Neutrophil (primary cell): Measurements from ENCODE around the gene EIF4A3.

Experiments used
- H3K27ac ChIP-seq: fragments of 200-600 bp; sonication (generic); 2 replicates; pipeline ENCODE4 v1.5.1; 2016; ENCODE audit warnings: mild to moderate bottlenecking, moderate library complexity
- H3K27me3 ChIP-seq: fragments of 200-600 bp; sonication (generic); 2 replicates; pipeline ENCODE4 v1.6.0; 2016; ENCODE audit warnings: mild to moderate bottlenecking
- H3K36me3 ChIP-seq: fragments of 200-600 bp; sonication (generic); 2 replicates; pipeline ENCODE4 v1.5.1; 2017
- H3K4me1 ChIP-seq, 2 experiments: fragments of 200-600 bp in 1 of 2; sonication (generic) in 1 of 2; 1 replicate in 1 of 2; 2 replicates in 1 of 2; pipeline versions ENCODE4 v1.5.1 to v1.6.1; 2013 to 2016; ENCODE audit warnings: low read depth in 1 of 2, low read length in 1 of 2, mild to moderate bottlenecking in 1 of 2, moderate library complexity in 1 of 2; ENCODE audit not compliant: control insufficient read depth in 1 of 2, insufficient read depth in 1 of 2
- H3K4me3 ChIP-seq, 2 experiments: fragments of 200-600 bp in 1 of 2; sonication (generic) in 1 of 2; 1 replicate in 1 of 2; 2 replicates in 1 of 2; pipeline ENCODE4 v1.5.1; 2013 to 2016; ENCODE audit warnings: low read depth in 1 of 2, low read length in 1 of 2, mild to moderate bottlenecking in 1 of 2, moderate library complexity in 1 of 2
- H3K9me3 ChIP-seq: fragments of 200-600 bp; sonication (generic); 2 replicates; pipeline ENCODE4 v1.5.1; 2016
- CTCF ChIP-seq: fragments of 200-600 bp; sonication (generic); IDR thresholded peaks from 2 replicates; pipeline ENCODE4 v1.5.1; 2016; ENCODE audit warnings: antibody characterized with exemption

The EIF4A3 gene

DNA sequence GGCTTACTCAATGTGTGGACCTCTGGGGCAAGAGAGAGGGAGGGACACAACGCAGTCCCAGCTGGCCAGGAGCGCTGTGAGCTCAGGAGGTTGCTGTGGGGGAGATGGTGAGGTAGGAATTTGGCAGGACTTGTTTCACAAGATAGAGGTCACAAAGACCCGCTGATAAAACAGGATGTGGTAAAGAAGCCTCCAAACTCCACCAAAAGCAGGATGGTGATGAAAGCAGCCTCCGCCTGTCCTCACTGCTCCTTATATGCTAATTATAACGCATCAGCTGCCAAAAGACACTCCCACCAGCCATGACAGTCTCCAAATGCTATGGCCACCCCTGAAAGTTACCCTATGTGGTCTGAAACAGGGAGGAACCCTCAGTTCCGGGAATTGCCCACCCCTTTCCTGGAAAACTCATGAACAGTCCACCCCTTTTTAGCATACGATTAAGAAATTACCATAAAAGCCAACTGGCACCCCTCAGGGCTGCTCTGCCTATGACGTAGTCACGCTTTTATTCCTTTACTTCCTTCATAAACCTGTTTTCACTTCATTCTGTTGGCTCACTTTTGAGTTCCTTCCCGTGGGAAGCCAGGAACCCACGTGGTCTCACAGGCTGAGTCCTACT is 5.3 kb upstream of the EIF4A3 start:
- no peaks in the 10 kb centered on the region for H3K27me3 ChIP-seq
- no peaks in the 10 kb centered on the region for H3K36me3 ChIP-seq
- TF ChIP-seq CTCF, result no peak

GRCh38 chr17:80151333-80151732 is 4.4 kb upstream of the EIF4A3 start:
- no peak for TF ChIP-seq CTCF
- H3K9me3 ChIP-seq, result peaks cover 6% of the 10 kb centered on the region
- peak overlapping the region; percentile 76 for H3K27ac ChIP-seq
- H3K4me1 ChIP-seq, result peaks cover 35 to 48% of the 10 kb centered on the region in 2 experiments
- H3K4me3 ChIP-seq, result no peak overlapping the region
- no peaks in the 10 kb centered on the region for H3K36me3 ChIP-seq
- H3K27me3 ChIP-seq, result no peaks in the 10 kb centered on the region

More for the DNA sequence above, 5.3 kb upstream of the EIF4A3 start:
- Histone ChIP-seq H3K9me3 (peaks cover 6% of the 10 kb centered on the region), H3K4me3 (peak overlapping the region; percentile 15 to 33), H3K4me1 (peaks cover 34 to 41% of the 10 kb centered on the region in 2 experiments), H3K27ac (peak overlapping the region; percentile 76)

- peaks cover 28% of the 10 kb centered on the region for H3K36me3 ChIP-seq
- H3K4me1 ChIP-seq, result peaks cover 33 to 46% of the 10 kb centered on the region in 2 experiments
- peak overlapping the region; percentile 90 for H3K27ac ChIP-seq
- TF ChIP-seq CTCF, result no peak
- H3K27me3 ChIP-seq, result no peaks in the 10 kb centered on the region
- H3K9me3 ChIP-seq, result no peaks in the 10 kb centered on the region
- peak overlapping the region; percentile 70 to 85 for H3K4me3 ChIP-seq
Observed at GRCh38 chr17:80146121-80147034, 550 bp downstream of the EIF4A3 start.

GRCh38 chr17:80145076-80146075 is 1.6 kb downstream of the EIF4A3 start:
- peaks cover 38% of the 10 kb centered on the region for H3K36me3 ChIP-seq
- TF ChIP-seq CTCF, result no peak
- H3K4me3 ChIP-seq, result peak overlapping the region; percentile 70 to 85
- H3K27ac ChIP-seq, result peak overlapping the region; percentile 90
- H3K27me3 ChIP-seq, result no peaks in the 10 kb centered on the region
- H3K9me3 ChIP-seq, result no peaks in the 10 kb centered on the region
- peaks cover 30 to 38% of the 10 kb centered on the region in 2 experiments for H3K4me1 ChIP-seq

GRCh38 chr17:80142929-80143328 is 4.0 kb downstream of the EIF4A3 start:
- Histone ChIP-seq H3K4me1 (peaks cover 17 to 27% of the 10 kb centered on the region in 2 experiments), H3K4me3 (no peak overlapping the region), H3K9me3 (no peaks in the 10 kb centered on the region), H3K27ac (no peak overlapping the region), H3K27me3 (no peaks in the 10 kb centered on the region), H3K36me3 (peaks cover 62% of the 10 kb centered on the region)
- no peak for TF ChIP-seq CTCF
